Liver (tissue), 9 donors: ENCODE measurements around the gene ACLY. TPM values are rescaled to one million over a fixed set of nuclear protein-coding genes. Genes with fewer than 3 reads are reported as not detected.

Source experiments
- DNase-seq: peaks from one replicate; pipeline ENCODE4 v3.0.0-alpha.2; 2017; ENCODE audit warnings: low spot score
- H3K27ac ChIP-seq, 2 donors: one replicate each; pipeline ENCODE4 v1.7.0; 2013; ENCODE audit warnings: inconsistent platforms in 2 of 2, low read length in 2 of 2, control low read depth in 1 of 2, low read depth in 1 of 2, mild to moderate bottlenecking in 1 of 2
- H3K27me3 ChIP-seq, 4 donors: one replicate each; pipeline versions ENCODE4 v1.6.1 to v1.7.0; 2013; ENCODE audit warnings: low read length in 3 of 4, inconsistent platforms in 1 of 4, mild to moderate bottlenecking in 1 of 4, moderate library complexity in 1 of 4; ENCODE audit not compliant: control insufficient read depth in 4 of 4, insufficient read depth in 4 of 4
- H3K36me3 ChIP-seq, 4 donors: one replicate each; pipeline versions ENCODE4 v1.6.1 to v1.7.0; 2013; ENCODE audit warnings: low read length in 3 of 4, mild to moderate bottlenecking in 3 of 4, low read depth in 1 of 4, moderate library complexity in 1 of 4; ENCODE audit not compliant: control insufficient read depth in 4 of 4, insufficient read depth in 3 of 4
- H3K4me1 ChIP-seq, 4 donors: one replicate each; pipeline versions ENCODE4 v1.6.1 to v1.7.0; 2013; ENCODE audit warnings: low read length in 3 of 4, mild to moderate bottlenecking in 3 of 4, moderate library complexity in 1 of 4; ENCODE audit not compliant: control insufficient read depth in 4 of 4, insufficient read depth in 4 of 4
- H3K4me3 ChIP-seq, 3 donors: one replicate each; pipeline versions ENCODE4 v1.6.1 to v1.7.0; 2013; ENCODE audit warnings: low read length in 3 of 3, control low read depth in 1 of 3, low read depth in 1 of 3, mild to moderate bottlenecking in 1 of 3
- H3K9ac ChIP-seq, 2 donors: one replicate each; pipeline ENCODE4 v1.7.0; 2013; ENCODE audit warnings: low read length in 2 of 2, mild to moderate bottlenecking in 2 of 2, moderate library complexity in 2 of 2, control low read depth in 1 of 2, low read depth in 1 of 2
- H3K9me3 ChIP-seq, 4 donors: one replicate each; pipeline versions ENCODE4 v1.6.1 to v1.7.0; 2013; ENCODE audit warnings: low read length in 3 of 4; ENCODE audit not compliant: control insufficient read depth in 4 of 4
- EGR1 ChIP-seq, 2 donors: IDR thresholded peaks; 2 replicates each; pipeline ENCODE4 v1.6.1; 2016 to 2018; ENCODE audit warnings: antibody characterized with exemption in 2 of 2, low read depth in 2 of 2
- FOXA1 ChIP-seq: IDR thresholded peaks from 2 replicates; pipeline ENCODE4 v1.6.1; 2016; ENCODE audit warnings: antibody characterized with exemption
- FOXA2 ChIP-seq: IDR thresholded peaks from 2 replicates; pipeline ENCODE4 v1.6.1; 2016; ENCODE audit warnings: antibody characterized with exemption
- GABPA ChIP-seq, 2 donors: IDR thresholded peaks in 1 of 2; conservative IDR thresholded peaks in 1 of 2; 2 replicates each; pipeline ENCODE4 v1.6.1; 2016; ENCODE audit warnings: antibody characterized with exemption in 2 of 2, mild to moderate bottlenecking in 1 of 2, moderate library complexity in 1 of 2
- HNF4A ChIP-seq, 2 donors: conservative IDR thresholded peaks; 2 replicates each; pipeline ENCODE4 v1.6.1; 2016; ENCODE audit warnings: antibody characterized with exemption in 2 of 2, mild to moderate bottlenecking in 2 of 2
- HNF4G ChIP-seq: IDR thresholded peaks from 2 replicates; pipeline ENCODE4 v1.6.1; 2016; ENCODE audit warnings: antibody characterized with exemption
- JUND ChIP-seq, 2 donors: IDR thresholded peaks; 2 replicates each; pipeline ENCODE4 v1.6.1; 2016; ENCODE audit warnings: antibody characterized with exemption in 2 of 2
- NR2F2 ChIP-seq: IDR thresholded peaks from 2 replicates; pipeline ENCODE4 v1.6.1; 2016; ENCODE audit warnings: antibody characterized with exemption
- RAD21 ChIP-seq, 2 donors: IDR thresholded peaks; 2 replicates each; pipeline ENCODE4 v1.6.1; 2016; ENCODE audit warnings: antibody characterized with exemption in 2 of 2, mild to moderate bottlenecking in 2 of 2
- RXRA ChIP-seq, 2 donors: IDR thresholded peaks; 2 replicates each; pipeline ENCODE4 v1.6.1; 2017 to 2018; ENCODE audit warnings: antibody characterized with exemption in 2 of 2, mild to moderate bottlenecking in 1 of 2
- SP1 ChIP-seq: IDR thresholded peaks from 2 replicates; pipeline ENCODE4 v1.6.1; 2018; ENCODE audit warnings: antibody characterized with exemption, mild to moderate bottlenecking
- TAF1 ChIP-seq: conservative IDR thresholded peaks from 2 replicates; pipeline ENCODE4 v1.6.1; 2016; ENCODE audit warnings: antibody characterized with exemption, mild to moderate bottlenecking
- YY1 ChIP-seq: IDR thresholded peaks from 2 replicates; pipeline ENCODE4 v1.6.1; 2016; ENCODE audit warnings: antibody characterized with exemption, mild to moderate bottlenecking
- WGBS: extraction: QIAGEN DNeasy Blood & Tissue Kit; methylation state at CpG from one replicate; pipeline ENCODE4 v1.1.7; 2013; 5-methylcytosine and 5-hydroxymethylcytosine counted together
- polyA plus RNA-seq, 2 donors: library from polyadenylated mRNA; stranded (reverse) in 1 of 2; unstranded in 1 of 2; fragments of 200-250 nt in 1 of 2; fragments of >200 nt in 1 of 2; fragmentation: Nextera tagmentation in 1 of 2; extraction: Ambion mirVana in 1 of 2; gene quantifications; one replicate each; pipeline versions ENCODE4 v1.2.1 to v1.2.3, GENCODE V29; 2013 to 2015
- total RNA-seq, 2 donors: library from RNA; depleted of rRNA; stranded (reverse); fragments of >200 nt; gene quantifications; one replicate each; pipeline ENCODE4 v1.2.3, GENCODE V29; 2014
- TF ChIP-seq, protein P1 (sequence below): IDR thresholded peaks from 2 replicates; pipeline ENCODE4 v1.6.1; 2016; ENCODE audit warnings: antibody characterized with exemption
- TF ChIP-seq, protein P2 (sequence below): IDR thresholded peaks from 2 replicates; pipeline ENCODE4 v1.6.1; 2016; ENCODE audit warnings: antibody characterized with exemption
- TF ChIP-seq, protein P3 (sequence below): IDR thresholded peaks from 2 replicates; pipeline ENCODE4 v1.6.1; 2016; ENCODE audit warnings: antibody characterized with exemption, mild to moderate bottlenecking
- TF ChIP-seq, protein P4 (sequence below): fragments of 150-350 bp; IDR thresholded peaks from 2 replicates; pipeline ENCODE4 v1.5.1; 2017; ENCODE audit warnings: improper control_type of control experiment, low read depth, low read length; ENCODE audit not compliant: missing input control
- TF ChIP-seq, protein P5 (sequence below): IDR thresholded peaks from 2 replicates; pipeline ENCODE4 v1.6.1; 2016; ENCODE audit warnings: antibody characterized with exemption
- donor health status: healthy.
- donor health status: healthy.
- donor health status: healthy.
- donor health status: healthy.
- donor health status: healthy.

The ACLY gene
- total and polyA plus RNA-seq, 4 donors = 12.1 to 133 (median 37.1) TPM

DNA sequence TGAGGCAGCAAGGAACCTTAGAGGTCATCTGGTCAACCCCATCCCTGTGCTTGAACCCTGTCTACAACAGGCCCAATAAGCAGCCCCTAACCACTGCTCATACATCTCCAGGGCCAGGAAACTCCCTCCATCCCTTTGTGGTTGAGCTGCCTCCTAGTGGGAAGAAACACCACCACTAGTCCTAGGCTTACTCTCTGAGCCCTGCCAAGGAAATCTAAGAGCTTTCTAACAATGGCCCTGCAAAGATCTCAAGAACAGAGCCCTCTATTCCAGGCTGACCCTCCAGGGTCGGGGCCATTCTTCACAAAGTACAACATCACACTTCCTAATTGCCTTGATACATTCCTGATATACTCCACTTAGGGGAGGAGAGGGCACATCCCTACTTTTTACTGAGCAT, 5.8 kb downstream of the ACLY start:
- no peaks in the 10 kb centered on the region for H3K27me3 ChIP-seq
- peaks cover 3 to 36% (median 24%) of the 10 kb centered on the region in 4 donors for H3K36me3 ChIP-seq
- H3K9ac ChIP-seq = no peak overlapping the region
- H3K4me1 ChIP-seq = peaks cover 9 to 36% (median 27%) of the 10 kb centered on the region in 4 donors
- no peak overlapping the region for H3K27ac ChIP-seq
- no peak for DNase-seq
- TF ChIP-seq, protein P1, sequence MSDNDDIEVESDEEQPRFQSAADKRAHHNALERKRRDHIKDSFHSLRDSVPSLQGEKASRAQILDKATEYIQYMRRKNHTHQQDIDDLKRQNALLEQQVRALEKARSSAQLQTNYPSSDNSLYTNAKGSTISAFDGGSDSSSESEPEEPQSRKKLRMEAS = no peak
- no peak for TF ChIP-seq YY1
- TF ChIP-seq, protein P2, sequence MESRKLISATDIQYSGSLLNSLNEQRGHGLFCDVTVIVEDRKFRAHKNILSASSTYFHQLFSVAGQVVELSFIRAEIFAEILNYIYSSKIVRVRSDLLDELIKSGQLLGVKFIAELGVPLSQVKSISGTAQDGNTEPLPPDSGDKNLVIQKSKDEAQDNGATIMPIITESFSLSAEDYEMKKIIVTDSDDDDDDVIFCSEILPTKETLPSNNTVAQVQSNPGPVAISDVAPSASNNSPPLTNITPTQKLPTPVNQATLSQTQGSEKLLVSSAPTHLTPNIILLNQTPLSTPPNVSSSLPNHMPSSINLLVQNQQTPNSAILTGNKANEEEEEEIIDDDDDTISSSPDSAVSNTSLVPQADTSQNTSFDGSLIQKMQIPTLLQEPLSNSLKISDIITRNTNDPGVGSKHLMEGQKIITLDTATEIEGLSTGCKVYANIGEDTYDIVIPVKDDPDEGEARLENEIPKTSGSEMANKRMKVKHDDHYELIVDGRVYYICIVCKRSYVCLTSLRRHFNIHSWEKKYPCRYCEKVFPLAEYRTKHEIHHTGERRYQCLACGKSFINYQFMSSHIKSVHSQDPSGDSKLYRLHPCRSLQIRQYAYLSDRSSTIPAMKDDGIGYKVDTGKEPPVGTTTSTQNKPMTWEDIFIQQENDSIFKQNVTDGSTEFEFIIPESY = no peak
- no peak for TF ChIP-seq JUND (IDR thresholded peaks at IDR 0.05)
- no peak for TF ChIP-seq HNF4A (conservative IDR thresholded peaks at IDR 0.05)
- TF ChIP-seq NR2F2 = no peak
- TF ChIP-seq EGR1 (IDR thresholded peaks at IDR 0.05; ENCODE audit: low read depth in 2 of 2) = no peak
- no peak for TF ChIP-seq RXRA (IDR thresholded peaks at IDR 0.05)
- no peak for TF ChIP-seq SP1
- TF ChIP-seq, protein P3, sequence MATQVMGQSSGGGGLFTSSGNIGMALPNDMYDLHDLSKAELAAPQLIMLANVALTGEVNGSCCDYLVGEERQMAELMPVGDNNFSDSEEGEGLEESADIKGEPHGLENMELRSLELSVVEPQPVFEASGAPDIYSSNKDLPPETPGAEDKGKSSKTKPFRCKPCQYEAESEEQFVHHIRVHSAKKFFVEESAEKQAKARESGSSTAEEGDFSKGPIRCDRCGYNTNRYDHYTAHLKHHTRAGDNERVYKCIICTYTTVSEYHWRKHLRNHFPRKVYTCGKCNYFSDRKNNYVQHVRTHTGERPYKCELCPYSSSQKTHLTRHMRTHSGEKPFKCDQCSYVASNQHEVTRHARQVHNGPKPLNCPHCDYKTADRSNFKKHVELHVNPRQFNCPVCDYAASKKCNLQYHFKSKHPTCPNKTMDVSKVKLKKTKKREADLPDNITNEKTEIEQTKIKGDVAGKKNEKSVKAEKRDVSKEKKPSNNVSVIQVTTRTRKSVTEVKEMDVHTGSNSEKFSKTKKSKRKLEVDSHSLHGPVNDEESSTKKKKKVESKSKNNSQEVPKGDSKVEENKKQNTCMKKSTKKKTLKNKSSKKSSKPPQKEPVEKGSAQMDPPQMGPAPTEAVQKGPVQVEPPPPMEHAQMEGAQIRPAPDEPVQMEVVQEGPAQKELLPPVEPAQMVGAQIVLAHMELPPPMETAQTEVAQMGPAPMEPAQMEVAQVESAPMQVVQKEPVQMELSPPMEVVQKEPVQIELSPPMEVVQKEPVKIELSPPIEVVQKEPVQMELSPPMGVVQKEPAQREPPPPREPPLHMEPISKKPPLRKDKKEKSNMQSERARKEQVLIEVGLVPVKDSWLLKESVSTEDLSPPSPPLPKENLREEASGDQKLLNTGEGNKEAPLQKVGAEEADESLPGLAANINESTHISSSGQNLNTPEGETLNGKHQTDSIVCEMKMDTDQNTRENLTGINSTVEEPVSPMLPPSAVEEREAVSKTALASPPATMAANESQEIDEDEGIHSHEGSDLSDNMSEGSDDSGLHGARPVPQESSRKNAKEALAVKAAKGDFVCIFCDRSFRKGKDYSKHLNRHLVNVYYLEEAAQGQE = no peak
- TF ChIP-seq, protein P4, sequence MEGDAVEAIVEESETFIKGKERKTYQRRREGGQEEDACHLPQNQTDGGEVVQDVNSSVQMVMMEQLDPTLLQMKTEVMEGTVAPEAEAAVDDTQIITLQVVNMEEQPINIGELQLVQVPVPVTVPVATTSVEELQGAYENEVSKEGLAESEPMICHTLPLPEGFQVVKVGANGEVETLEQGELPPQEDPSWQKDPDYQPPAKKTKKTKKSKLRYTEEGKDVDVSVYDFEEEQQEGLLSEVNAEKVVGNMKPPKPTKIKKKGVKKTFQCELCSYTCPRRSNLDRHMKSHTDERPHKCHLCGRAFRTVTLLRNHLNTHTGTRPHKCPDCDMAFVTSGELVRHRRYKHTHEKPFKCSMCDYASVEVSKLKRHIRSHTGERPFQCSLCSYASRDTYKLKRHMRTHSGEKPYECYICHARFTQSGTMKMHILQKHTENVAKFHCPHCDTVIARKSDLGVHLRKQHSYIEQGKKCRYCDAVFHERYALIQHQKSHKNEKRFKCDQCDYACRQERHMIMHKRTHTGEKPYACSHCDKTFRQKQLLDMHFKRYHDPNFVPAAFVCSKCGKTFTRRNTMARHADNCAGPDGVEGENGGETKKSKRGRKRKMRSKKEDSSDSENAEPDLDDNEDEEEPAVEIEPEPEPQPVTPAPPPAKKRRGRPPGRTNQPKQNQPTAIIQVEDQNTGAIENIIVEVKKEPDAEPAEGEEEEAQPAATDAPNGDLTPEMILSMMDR = no peak
- no peak for TF ChIP-seq FOXA2
- TF ChIP-seq GABPA (IDR thresholded peaks at IDR 0.05 in 1 of 2, conservative IDR thresholded peaks at IDR 0.05 in 1 of 2) = no peak
- TF ChIP-seq TAF1 = no peak
- TF ChIP-seq, protein P5, sequence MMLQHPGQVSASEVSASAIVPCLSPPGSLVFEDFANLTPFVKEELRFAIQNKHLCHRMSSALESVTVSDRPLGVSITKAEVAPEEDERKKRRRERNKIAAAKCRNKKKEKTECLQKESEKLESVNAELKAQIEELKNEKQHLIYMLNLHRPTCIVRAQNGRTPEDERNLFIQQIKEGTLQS = no peak
- no peak for TF ChIP-seq FOXA1
- TF ChIP-seq RAD21 (IDR thresholded peaks at IDR 0.05) = no peak
- no peak for TF ChIP-seq HNF4G
- no peak overlapping the region for H3K4me3 ChIP-seq
- H3K9me3 ChIP-seq = no peaks in the 10 kb centered on the region
- 98% methylated on average over 1 of the region's 1 CpG for WGBS
